Ammon's horn (tissue), 1 donor: Measurements from ENCODE around the gene ATP13A2.

Source experiments
- DNase-seq: peaks from one replicate; pipeline ENCODE4 v3.0.0-alpha.2; 2016; ENCODE audit warnings: low spot score

Gene ATP13A2

GRCh38 chr1:17031436-17031835, 19.7 kb upstream of the ATP13A2 start:
- DNase-seq: no peak

GRCh38 chr1:17030206-17030605, 18.5 kb upstream of the ATP13A2 start:
- DNase-seq: no peak

GRCh38 chr1:17028662-17029188, 17.0 kb upstream of the ATP13A2 start:
- DNase-seq: no peak

GRCh38 chr1:17027900-17028299, 16.2 kb upstream of the ATP13A2 start:
- DNase-seq: no peak

- DNase-seq: no peak
These were observed 15.7 kb upstream of the ATP13A2 start for GRCh38 chr1:17027403-17027802.

- DNase-seq: no peak
These were observed 13.0 kb upstream of the ATP13A2 start for GRCh38 chr1:17024721-17025120.

GRCh38 chr1:17023573-17023972, 11.8 kb upstream of the ATP13A2 start:
- no peak for DNase-seq

GRCh38 chr1:17023102-17023501, 11.4 kb upstream of the ATP13A2 start:
- no peak for DNase-seq

GRCh38 chr1:17021896-17022295, 10.2 kb upstream of the ATP13A2 start:
- peak; percentile 29 for DNase-seq

GRCh38 chr1:17020502-17020901, 8.8 kb upstream of the ATP13A2 start:
- no peak for DNase-seq

GRCh38 chr1:17018849-17019248, 7.1 kb upstream of the ATP13A2 start:
- no peak for DNase-seq

GRCh38 chr1:17017435-17017834, 5.7 kb upstream of the ATP13A2 start:
- no peak for DNase-seq

- no peak for DNase-seq
These were observed 4.6 kb upstream of the ATP13A2 start for GRCh38 chr1:17016317-17016661.

GRCh38 chr1:17014671-17015567, 3.2 kb upstream of the ATP13A2 start:
- no peak for DNase-seq

- DNase-seq: peak; percentile 50
These were observed 2.0 kb upstream of the ATP13A2 start for GRCh38 chr1:17013491-17014320.

- no peak for DNase-seq
These were observed 1.2 kb upstream of the ATP13A2 start for GRCh38 chr1:17012775-17013490.

GRCh38 chr1:17011092-17011438, 663 bp downstream of the ATP13A2 start:
- DNase-seq: no peak

GRCh38 chr1:17009706-17010105, 2.0 kb downstream of the ATP13A2 start:
- DNase-seq: no peak

- no peak for DNase-seq
These were observed 3.4 kb downstream of the ATP13A2 start for GRCh38 chr1:17008208-17008855.

GRCh38 chr1:17007121-17007520, 4.6 kb downstream of the ATP13A2 start:
- no peak for DNase-seq

GRCh38 chr1:17005365-17005740, 6.4 kb downstream of the ATP13A2 start:
- DNase-seq: no peak
